Large intestine (tissue), 3 donors: ENCODE measurements around the gene CNIH4. TPM values are rescaled to one million over a fixed set of nuclear protein-coding genes. Genes with fewer than 3 reads are reported as not detected.
A peak's percentile ranks its signal among the peaks of the same experiment; 100 is the strongest.

Experiments
- DNase-seq, 2 donors: peaks; one replicate each; pipeline versions ENCODE4 v3.0.0 to v3.0.0-alpha.2; 2013
- H3K27ac ChIP-seq: one replicate; pipeline ENCODE4 v1.5.1; 2013; ENCODE audit warnings: low read length
- H3K27me3 ChIP-seq: 2 replicates; pipeline ENCODE4 v1.6.1; 2013; ENCODE audit warnings: low read length; ENCODE audit not compliant: control insufficient read depth, insufficient read depth
- H3K36me3 ChIP-seq: 2 replicates; pipeline ENCODE4 v1.6.1; 2013; ENCODE audit warnings: low read length; ENCODE audit not compliant: control insufficient read depth, insufficient read depth
- H3K4me1 ChIP-seq: one replicate; pipeline ENCODE4 v1.6.1; 2013; ENCODE audit warnings: low read length; ENCODE audit not compliant: control insufficient read depth, insufficient read depth
- H3K4me3 ChIP-seq: one replicate; pipeline ENCODE4 v1.5.1; 2013; ENCODE audit warnings: low read length
- H3K9me3 ChIP-seq: one replicate; pipeline ENCODE4 v1.6.1; 2013; ENCODE audit warnings: mild to moderate bottlenecking, low read depth, low read length, moderate library complexity; ENCODE audit not compliant: control insufficient read depth
- WGBS: methylation state at CpG from one replicate; pipeline ENCODE4 v1.1.5; 2013; ENCODE audit warnings: low lambda C conversion rate; ENCODE audit not compliant: insufficient coverage; 5-methylcytosine and 5-hydroxymethylcytosine counted together
- polyA plus RNA-seq: library from polyadenylated mRNA; unstranded; fragments of 120-200 nt; gene quantifications from one replicate; pipeline ENCODE4 v1.2.1, GENCODE V29; 2013

The CNIH4 gene
- polyA plus RNA-seq, 1 donor: 50.0 TPM

DNA sequence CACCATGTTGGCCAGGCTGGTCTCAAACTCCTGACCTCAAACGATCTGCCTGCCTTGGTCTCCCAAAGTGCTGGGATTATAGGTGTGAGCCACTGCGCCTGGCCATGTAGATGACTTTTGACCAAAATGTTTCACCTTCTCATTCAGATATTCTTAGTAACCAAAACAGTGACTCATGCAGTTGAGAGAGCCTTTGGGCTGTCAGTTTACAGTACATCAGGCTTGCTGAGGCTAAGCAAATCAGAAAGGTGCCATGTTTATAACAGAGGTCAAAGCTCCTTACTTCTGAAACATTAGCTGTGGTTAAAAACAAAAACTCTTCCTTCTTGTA, 21.0 kb downstream of the CNIH4 start:
- no peaks in the 10 kb centered on the region for H3K9me3 ChIP-seq
- peaks cover 42% of the 10 kb centered on the region for H3K36me3 ChIP-seq
- DNase-seq: no peak
- no CpG with 5 or more reads among the region's 2 CpGs for WGBS
- H3K27me3 ChIP-seq: no peaks in the 10 kb centered on the region
- H3K4me3 ChIP-seq: no peak overlapping the region
- H3K27ac ChIP-seq: no peak overlapping the region
- peaks cover 3% of the 10 kb centered on the region for H3K4me1 ChIP-seq

DNA sequence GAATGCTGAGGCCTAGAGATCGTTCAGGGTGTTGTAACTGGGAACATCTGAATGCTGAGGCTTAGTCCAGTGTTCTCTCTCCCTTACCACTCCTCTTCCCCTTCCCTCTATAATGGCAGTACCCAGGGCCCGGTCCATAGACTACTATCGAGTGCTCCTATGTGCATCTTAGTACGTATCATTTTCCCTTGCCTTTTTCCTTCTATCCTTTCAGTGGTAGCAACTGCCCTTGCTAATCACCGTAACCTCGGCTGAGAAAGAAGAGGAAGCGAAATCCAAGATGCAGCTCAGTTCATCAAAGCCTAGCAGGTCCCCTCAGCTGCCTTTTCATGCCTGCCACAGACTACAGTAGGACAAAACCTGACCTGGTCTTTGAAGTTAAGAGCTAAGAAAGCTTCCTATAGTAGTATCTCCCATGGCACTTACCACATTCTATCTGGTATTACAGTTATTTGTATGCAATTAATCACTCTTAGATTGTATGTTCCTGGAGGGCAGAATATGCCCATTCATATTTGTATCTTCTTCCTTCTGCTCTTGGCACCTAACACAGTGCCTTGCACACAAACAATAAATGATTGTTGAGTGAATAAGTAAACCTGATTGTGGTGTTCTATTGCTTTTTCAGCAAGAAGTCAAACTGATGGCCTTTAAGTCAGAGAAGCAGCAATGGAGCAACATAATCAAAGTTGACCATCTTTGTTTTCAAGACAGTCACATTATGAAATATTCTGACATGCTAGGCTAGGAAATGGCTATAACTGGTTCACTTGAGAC, 22.4 kb downstream of the CNIH4 start:
- DNase-seq: peak in 1 of 2 donors; percentile 16
- peaks cover 38% of the 10 kb centered on the region for H3K36me3 ChIP-seq
- H3K27me3 ChIP-seq: no peaks in the 10 kb centered on the region
- no peaks in the 10 kb centered on the region for H3K9me3 ChIP-seq
- H3K4me1 ChIP-seq: peaks cover 3% of the 10 kb centered on the region
- peak overlapping the region; percentile 41 for H3K27ac ChIP-seq
- no peak overlapping the region for H3K4me3 ChIP-seq
- 93% methylated on average over 3 of the region's 7 CpGs for WGBS

DNA sequence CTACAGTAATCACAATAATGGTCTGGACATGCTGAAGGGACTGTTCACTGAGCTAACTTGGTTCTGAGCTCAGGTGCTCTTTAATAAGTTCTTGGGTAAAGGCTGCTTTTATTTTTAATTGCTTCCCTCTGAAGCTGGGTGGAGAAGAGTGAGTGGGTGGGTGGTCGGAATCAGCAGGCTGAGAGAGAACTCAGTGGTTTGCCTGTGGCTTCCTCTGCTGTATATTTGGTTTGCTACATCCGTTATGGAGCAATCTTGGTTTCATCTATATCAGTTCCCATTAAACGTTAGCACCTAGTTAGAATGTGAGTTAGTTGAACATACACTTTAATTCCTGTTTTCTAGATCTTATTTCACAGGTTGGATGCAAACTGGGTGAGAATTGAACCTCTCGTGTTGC, 23.3 kb downstream of the CNIH4 start:
- peaks cover 32% of the 10 kb centered on the region for H3K36me3 ChIP-seq
- no peak for DNase-seq
- WGBS: 80% methylated on average over 1 of the region's 4 CpGs
- peaks cover 3% of the 10 kb centered on the region for H3K4me1 ChIP-seq
- no peaks in the 10 kb centered on the region for H3K27me3 ChIP-seq
- no peaks in the 10 kb centered on the region for H3K9me3 ChIP-seq
- no peak overlapping the region for H3K4me3 ChIP-seq
- no peak overlapping the region for H3K27ac ChIP-seq

DNA sequence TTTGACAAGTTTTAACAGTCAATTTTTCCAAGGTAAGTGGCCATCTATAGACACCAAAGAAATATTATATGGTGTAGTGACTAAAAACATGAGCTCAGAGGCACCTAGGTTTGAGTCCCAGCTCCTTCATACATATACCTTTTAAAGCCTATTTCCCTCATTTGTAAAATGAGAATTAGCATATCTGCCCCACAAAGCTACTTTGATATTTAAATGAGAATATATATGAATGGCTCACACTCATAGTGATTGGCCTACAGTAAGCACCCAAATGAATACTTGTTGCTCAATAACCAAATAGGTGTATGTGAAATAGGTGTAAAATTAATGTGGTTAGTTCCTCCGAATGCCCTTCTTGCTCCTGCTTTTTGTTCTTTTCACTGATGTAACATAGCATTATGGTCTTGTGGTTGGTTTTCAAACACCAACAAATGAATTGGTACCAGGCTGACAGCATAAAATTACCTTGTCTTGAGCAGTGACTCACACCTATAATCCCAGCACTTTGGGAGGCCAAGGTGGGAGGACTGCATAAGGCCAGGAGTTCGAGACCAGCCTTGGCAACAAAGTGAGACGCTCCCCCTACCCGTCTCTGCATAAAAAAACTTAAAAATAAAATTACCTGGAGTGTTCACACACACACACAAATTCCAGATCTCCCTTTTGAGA, 25.3 kb downstream of the CNIH4 start:
- Histone ChIP-seq H3K4me3 (no peak overlapping the region), H3K27ac (no peak overlapping the region), H3K9me3 (no peaks in the 10 kb centered on the region), H3K27me3 (no peaks in the 10 kb centered on the region), H3K36me3 (peaks cover 13% of the 10 kb centered on the region), H3K4me1 (peaks cover 3% of the 10 kb centered on the region)
- WGBS: no CpG with 5 or more reads among the region's 4 CpGs
- DNase-seq: no peak

DNA sequence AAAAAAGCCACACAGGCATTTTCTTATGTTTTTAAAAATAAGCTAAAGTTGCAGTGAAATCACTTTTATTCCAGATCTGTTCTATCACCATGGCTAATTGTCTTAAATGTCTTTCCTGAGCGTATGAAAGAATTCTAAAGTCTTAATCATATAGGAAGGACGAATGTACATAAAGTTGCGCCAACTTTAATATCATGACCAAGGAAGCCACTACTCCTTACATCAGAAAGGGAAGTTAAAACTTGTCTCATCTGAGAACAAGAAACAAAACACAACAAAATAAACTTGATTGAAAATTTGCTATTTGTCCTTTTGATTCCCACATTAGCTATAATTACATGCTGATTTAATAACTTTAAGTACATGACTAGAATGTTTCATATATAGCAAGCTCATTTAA, 26.5 kb downstream of the CNIH4 start:
- no peak overlapping the region for H3K27ac ChIP-seq
- H3K9me3 ChIP-seq: no peaks in the 10 kb centered on the region
- H3K36me3 ChIP-seq: peaks cover 13% of the 10 kb centered on the region
- DNase-seq: no peak
- no peaks in the 10 kb centered on the region for H3K27me3 ChIP-seq
- H3K4me1 ChIP-seq: peaks cover under 1% of the 10 kb centered on the region
- WGBS: 100% methylated on average over 1 of the region's 3 CpGs
- no peak overlapping the region for H3K4me3 ChIP-seq

DNA sequence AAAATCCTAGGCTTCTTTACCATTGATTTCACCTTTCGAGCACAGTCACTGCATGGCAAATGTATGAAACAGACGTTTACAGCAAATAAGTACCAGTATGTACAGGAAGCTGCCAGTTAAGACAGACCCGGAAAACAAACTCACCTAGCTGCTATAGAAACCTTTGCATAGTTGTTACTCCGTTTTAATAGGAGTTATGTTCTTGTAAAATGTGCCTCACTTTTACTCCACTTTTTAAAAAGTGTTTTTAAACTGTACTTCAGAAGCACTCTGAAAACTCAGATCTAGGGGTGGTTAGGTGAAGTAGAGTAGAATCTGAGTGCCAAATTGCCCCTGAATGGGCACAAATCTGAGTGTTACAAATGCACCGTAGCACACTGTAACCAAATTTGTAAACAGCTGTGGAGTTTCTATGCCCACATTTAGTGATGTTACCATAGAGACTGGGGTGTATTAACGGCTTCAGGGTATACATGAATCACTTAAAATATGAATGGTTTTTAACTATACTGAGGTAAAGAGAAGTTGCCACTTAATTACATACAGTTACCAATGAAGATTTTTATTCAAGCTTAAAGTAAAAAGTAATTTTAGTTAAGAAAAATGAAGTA, 30.7 kb downstream of the CNIH4 start:
- no peaks in the 10 kb centered on the region for H3K9me3 ChIP-seq
- no peak for DNase-seq
- no peaks in the 10 kb centered on the region for H3K4me1 ChIP-seq
- no peak overlapping the region for H3K27ac ChIP-seq
- no peaks in the 10 kb centered on the region for H3K27me3 ChIP-seq
- H3K4me3 ChIP-seq: no peak overlapping the region
- H3K36me3 ChIP-seq: peaks cover 42% of the 10 kb centered on the region
- 50% methylated on average over 2 of the region's 6 CpGs for WGBS

DNA sequence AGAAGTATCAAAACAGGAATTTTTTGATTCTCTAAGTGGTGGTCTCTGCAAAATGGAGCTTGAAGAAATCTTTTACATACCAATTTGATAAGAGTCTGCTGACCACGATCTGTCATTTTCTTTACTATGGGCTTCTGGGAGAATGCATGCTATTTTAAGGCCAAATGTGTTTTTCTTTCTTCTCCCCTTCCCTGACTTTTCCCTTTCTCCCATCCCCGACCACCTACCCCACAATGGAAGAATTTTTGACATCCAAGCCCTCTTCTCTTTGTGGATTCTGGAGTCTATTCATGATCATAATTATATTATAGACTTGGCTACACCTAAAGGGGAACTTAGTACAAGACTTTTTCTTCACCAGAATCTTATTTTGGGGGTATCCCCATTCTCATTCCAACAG, 31.3 kb downstream of the CNIH4 start:
- peaks cover 47% of the 10 kb centered on the region for H3K36me3 ChIP-seq
- WGBS: 90% methylated on average over 2 of the region's 2 CpGs
- H3K27ac ChIP-seq: no peak overlapping the region
- no peak for DNase-seq
- H3K9me3 ChIP-seq: no peaks in the 10 kb centered on the region
- no peak overlapping the region for H3K4me3 ChIP-seq
- no peaks in the 10 kb centered on the region for H3K27me3 ChIP-seq
- no peaks in the 10 kb centered on the region for H3K4me1 ChIP-seq

DNA sequence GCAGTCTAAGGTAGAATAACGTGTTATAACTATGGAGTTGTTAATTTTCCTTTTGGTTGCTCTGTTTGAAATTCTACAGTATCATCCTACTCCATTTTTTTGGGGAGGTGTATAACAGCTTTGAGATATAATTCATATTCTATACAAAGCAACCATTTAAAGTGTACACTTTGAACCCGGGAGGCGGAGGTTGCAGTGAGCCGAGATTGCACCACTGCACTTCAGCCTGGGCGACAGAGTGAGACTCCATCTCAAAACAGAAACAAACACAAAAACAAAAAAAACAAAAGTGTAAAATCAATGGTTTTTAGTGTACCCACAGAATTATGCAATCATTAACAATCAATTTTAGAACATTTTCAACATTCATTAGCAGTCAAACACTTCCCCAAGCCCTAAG, 33.8 kb downstream of the CNIH4 start:
- 100% methylated on average over 1 of the region's 5 CpGs for WGBS
- Histone ChIP-seq H3K4me3 (no peak overlapping the region), H3K36me3 (peaks cover 63% of the 10 kb centered on the region), H3K9me3 (no peaks in the 10 kb centered on the region), H3K4me1 (no peaks in the 10 kb centered on the region), H3K27me3 (no peaks in the 10 kb centered on the region), H3K27ac (no peak overlapping the region)
- no peak for DNase-seq

DNA sequence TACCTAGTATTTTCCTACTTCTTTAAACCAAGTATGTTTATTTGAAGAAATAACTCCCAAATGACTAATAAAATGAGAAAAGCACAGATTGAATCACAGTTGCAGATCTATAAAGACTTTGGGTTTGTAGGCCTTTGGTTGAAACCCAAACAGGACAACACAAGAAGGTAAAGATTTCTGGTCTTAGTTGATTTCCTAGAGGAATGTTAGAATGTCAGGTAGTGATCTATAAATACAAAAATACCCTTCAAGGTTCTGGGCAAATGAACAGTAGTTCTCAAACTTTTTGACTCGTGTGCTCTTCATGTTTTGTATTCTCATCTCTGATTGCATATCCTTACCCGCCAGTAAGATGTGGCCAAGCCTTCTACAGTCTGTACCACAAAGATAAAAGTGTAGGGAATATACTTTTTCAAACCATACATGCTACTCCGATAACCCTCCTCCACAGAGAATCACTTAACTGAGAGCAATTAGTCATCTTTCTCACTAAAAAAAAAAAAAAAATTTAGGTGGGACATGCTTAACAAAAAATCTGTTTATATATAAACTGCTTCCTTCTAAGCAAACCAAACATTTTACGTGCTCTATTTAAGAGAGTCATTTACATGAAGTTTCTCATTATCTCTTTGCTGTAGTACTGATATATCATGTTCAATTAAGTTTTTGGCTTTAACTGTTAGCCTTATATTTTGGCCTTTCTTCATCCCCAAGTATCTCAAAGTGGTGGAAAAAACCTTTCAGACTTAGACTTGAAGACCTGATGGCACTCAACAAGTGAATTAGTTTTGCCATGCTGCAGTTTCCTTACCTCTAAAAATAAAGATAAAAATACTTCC, 36.0 kb downstream of the CNIH4 start:
- H3K27ac ChIP-seq: no peak overlapping the region
- WGBS: 100% methylated on average over 1 of the region's 4 CpGs
- H3K36me3 ChIP-seq: peaks cover 73% of the 10 kb centered on the region
- no peaks in the 10 kb centered on the region for H3K4me1 ChIP-seq
- no peak overlapping the region for H3K4me3 ChIP-seq
- H3K27me3 ChIP-seq: no peaks in the 10 kb centered on the region
- no peak for DNase-seq
- no peaks in the 10 kb centered on the region for H3K9me3 ChIP-seq

DNA sequence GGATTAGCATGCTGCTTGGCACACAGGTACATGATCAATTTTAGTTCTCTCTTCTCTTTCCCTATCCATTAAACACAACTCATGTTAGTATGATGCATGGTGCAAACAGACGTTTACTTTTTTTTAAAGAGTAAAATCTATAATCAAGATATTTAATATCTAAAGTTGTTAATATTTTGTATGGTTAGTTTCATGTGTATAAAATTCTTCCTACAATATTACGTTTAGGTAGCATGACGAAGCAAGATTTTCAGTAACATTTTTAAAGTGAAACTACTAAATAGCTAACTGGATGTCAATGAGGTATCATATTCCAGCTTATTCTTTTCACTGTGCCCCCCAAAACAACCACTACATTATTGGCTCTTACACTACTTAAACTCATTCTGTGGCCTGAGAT, 36.6 kb downstream of the CNIH4 start:
- no peaks in the 10 kb centered on the region for H3K9me3 ChIP-seq
- H3K27me3 ChIP-seq: no peaks in the 10 kb centered on the region
- H3K4me1 ChIP-seq: no peaks in the 10 kb centered on the region
- H3K4me3 ChIP-seq: no peak overlapping the region
- DNase-seq: no peak
- H3K27ac ChIP-seq: no peak overlapping the region
- WGBS: 100% methylated on average over 2 of the region's 3 CpGs
- H3K36me3 ChIP-seq: peaks cover 73% of the 10 kb centered on the region
